ENCODE results near the gene SOX21. TPM values are rescaled to one million over a fixed set of nuclear protein-coding genes. Genes with fewer than 3 reads are reported as not detected.

The SOX21 gene
- polyA plus RNA-seq, 1 donor (not counting 4 experiments of a cell fraction or from before 2014, with no cell fraction given), result not detected

- H3K4me3 ChIP-seq (ENCODE audit: control insufficient read depth in 2 of 3, extremely low read depth in 1 of 3, insufficient read depth in 2 of 3, low read depth in 1 of 3, low read length in 3 of 3), result no peak overlapping the region
- dilution Hi-C loops (cut with MboI; ENCODE audit: extremely low pct_ligation_motif_present, low sequenced_read_pairs), result no loop called here
- H3K9me3 ChIP-seq (ENCODE audit: control insufficient read depth, low read depth, low read length), result no peaks in the 10 kb centered on the region
- no peak overlapping the region for H3K27ac ChIP-seq (ENCODE audit: control insufficient read depth, insufficient read depth, low read length)
- no peaks in the 10 kb centered on the region for H3K36me3 ChIP-seq (ENCODE audit: control insufficient read depth in 2 of 2, extremely low read depth in 1 of 2, insufficient read depth in 2 of 2, low read length in 2 of 2)
- no peaks in the 10 kb centered on the region for H3K27me3 ChIP-seq (ENCODE audit: control insufficient read depth, extremely low read depth, insufficient read depth, low read length)
- H3K79me2 ChIP-seq (ENCODE audit: control insufficient read depth, insufficient read depth, low read length), result no peaks in the 10 kb centered on the region
- H3K9ac ChIP-seq (ENCODE audit: control insufficient read depth, extremely low read depth, insufficient read depth, low read length), result no peak overlapping the region
- no peak overlapping the region for H3K4me2 ChIP-seq (ENCODE audit: control insufficient read depth, extremely low read depth, insufficient read depth, low read depth, low read length)
- no peak for TF ChIP-seq EZH2 (IDR thresholded peaks at IDR 0.05; ENCODE audit: low read length)
- no peak for TF ChIP-seq CTCF (optimal IDR thresholded peaks at IDR 0.05 in 1 of 3, IDR thresholded peaks at IDR 0.05 in 1 of 3, conservative IDR thresholded peaks at IDR 0.05 in 1 of 3; ENCODE audit: extremely low read depth in 1 of 3, insufficient read depth in 2 of 3, low read length in 3 of 3)
- no peak overlapping the region for H2AFZ ChIP-seq (ENCODE audit: control insufficient read depth, low read length)
- no peaks in the 10 kb centered on the region for H4K20me1 ChIP-seq (ENCODE audit: control insufficient read depth, extremely low read depth, insufficient read depth, low read length)
- FAIRE-seq (no peak), DNase-seq (ENCODE audit: low read depth, low spot score) (no peak)
- peaks cover 10% of the 10 kb centered on the region for H3K4me1 ChIP-seq (ENCODE audit: control insufficient read depth, extremely low read depth, insufficient read depth, low read length)
- H3K9me1 ChIP-seq (ENCODE audit: control insufficient read depth, extremely low read depth, insufficient read depth, low read length), result no peaks in the 10 kb centered on the region
Observed at GRCh38 chr13:94664889-94665288, 47.5 kb downstream of the SOX21 start.

GRCh38 chr13:94662274-94662945 is 49.9 kb downstream of the SOX21 start:
- Histone ChIP-seq H3K36me3 (ENCODE audit: control insufficient read depth in 2 of 2, extremely low read depth in 1 of 2, insufficient read depth in 2 of 2, low read length in 2 of 2) (no peaks in the 10 kb centered on the region), H2AFZ (ENCODE audit: control insufficient read depth, low read length) (no peak overlapping the region), H3K4me1 (ENCODE audit: control insufficient read depth, extremely low read depth, insufficient read depth, low read length) (peaks cover 11% of the 10 kb centered on the region), H3K9ac (ENCODE audit: control insufficient read depth, extremely low read depth, insufficient read depth, low read length) (no peak overlapping the region), H3K4me3 (ENCODE audit: control insufficient read depth in 2 of 3, extremely low read depth in 1 of 3, insufficient read depth in 2 of 3, low read depth in 1 of 3, low read length in 3 of 3) (no peak overlapping the region), H3K4me2 (ENCODE audit: control insufficient read depth, extremely low read depth, insufficient read depth, low read depth, low read length) (no peak overlapping the region), H3K27ac (ENCODE audit: control insufficient read depth, insufficient read depth, low read length) (no peak overlapping the region), H3K79me2 (ENCODE audit: control insufficient read depth, insufficient read depth, low read length) (no peaks in the 10 kb centered on the region), H3K9me1 (ENCODE audit: control insufficient read depth, extremely low read depth, insufficient read depth, low read length) (no peaks in the 10 kb centered on the region), H4K20me1 (ENCODE audit: control insufficient read depth, extremely low read depth, insufficient read depth, low read length) (no peaks in the 10 kb centered on the region), H3K27me3 (ENCODE audit: control insufficient read depth, extremely low read depth, insufficient read depth, low read length) (no peaks in the 10 kb centered on the region), H3K9me3 (ENCODE audit: control insufficient read depth, low read depth, low read length) (no peaks in the 10 kb centered on the region)
- TF ChIP-seq EZH2 (IDR thresholded peaks at IDR 0.05; ENCODE audit: low read length), result no peak
- no peak for TF ChIP-seq CTCF (optimal IDR thresholded peaks at IDR 0.05 in 1 of 3, IDR thresholded peaks at IDR 0.05 in 1 of 3, conservative IDR thresholded peaks at IDR 0.05 in 1 of 3; ENCODE audit: extremely low read depth in 1 of 3, insufficient read depth in 2 of 3, low read length in 3 of 3)
- DNase-seq (ENCODE audit: low read depth, low spot score) (no peak), FAIRE-seq (no peak)
- dilution Hi-C loops (cut with MboI; ENCODE audit: extremely low pct_ligation_motif_present, low sequenced_read_pairs), result no loop called here
